GM21786 (cell line): ENCODE data around the gene TULP1.

Experiments
- ATAC-seq: cut with Tn5 transposase; IDR thresholded peaks from one replicate; pipeline ENCODE4 v1.9.1; 2021; ENCODE audit not compliant: unreplicated experiment

TULP1 gene

DNA sequence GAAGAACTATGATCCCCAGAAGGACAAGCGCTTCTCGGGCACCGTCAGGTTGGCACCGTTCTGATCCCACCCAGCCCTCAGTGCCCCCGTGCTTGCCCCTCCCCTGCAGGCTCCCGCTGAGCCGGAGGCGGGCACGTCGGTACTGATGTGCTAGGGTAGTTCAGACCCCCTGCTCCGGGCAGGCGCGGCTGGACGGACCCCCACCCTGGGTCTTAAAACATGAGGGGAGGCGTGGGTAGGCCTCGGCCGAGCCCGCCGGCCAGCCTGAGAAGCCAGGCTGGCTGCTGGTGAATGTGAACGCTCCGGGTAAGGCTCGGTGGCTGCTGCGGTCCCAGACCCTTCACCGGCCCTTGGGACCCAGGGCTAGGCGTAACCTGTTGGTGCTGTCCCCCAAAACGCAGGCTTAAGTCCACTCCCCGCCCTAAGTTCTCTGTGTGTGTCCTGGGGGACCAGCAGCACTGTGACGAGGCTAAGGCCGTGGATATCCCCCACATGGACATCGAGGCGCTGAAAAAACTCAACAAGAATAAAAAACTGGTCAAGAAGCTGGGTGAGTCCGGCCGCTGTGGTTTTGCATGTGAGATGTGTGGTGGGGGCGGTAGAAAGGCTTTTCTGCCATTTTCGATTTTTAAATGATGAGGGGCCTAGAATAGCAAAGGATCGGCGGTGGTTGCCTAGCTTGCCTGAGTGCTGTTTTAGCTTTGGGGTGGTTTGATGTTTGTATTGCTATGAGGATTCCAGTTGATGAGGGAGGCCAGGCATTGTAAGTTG lies 43.5 kb downstream of the TULP1 start:
- ATAC-seq: peak; percentile 15

DNA sequence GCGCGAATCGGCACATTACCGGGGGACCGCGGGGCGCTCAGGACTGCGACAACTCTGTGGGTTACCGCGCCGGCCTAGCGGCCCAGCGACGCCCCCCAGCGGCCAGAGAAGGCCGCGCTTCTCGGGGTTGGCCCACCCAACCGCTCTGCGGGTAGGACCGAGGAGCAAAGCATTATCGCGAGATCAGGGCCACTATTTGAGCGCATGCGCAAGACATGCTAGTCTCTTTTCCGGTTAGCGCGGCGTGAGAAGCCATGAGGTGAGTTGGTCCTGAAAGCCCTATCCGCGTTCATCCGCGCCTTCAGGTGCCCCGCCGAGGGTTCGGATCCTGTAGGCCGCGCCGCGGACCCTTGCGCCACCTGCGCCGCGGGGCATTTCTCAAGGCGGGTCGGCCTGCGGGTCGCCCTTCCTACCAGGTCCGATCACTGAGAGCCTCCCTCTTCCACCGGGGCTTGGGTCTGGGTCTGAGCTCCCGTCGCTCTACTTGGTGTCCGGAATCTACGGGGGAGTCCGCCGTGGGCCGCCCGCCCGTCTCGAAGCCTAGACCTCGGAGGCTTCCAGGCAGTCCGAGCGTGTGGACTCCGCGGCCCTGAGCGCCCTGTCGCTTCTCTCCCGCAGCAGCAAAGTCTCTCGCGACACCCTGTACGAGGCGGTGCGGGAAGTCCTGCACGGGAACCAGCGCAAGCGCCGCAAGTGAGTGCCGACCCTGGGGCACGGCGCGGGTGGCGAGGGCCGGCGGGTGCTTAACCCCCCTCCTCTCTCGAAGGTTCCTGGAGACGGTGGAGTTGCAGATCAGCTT lies 44.3 kb downstream of the TULP1 start, which contains the start of gene RPL10A:
Gene RPL10A, plus strand, starts transcription at position 221 of the 799 bp plus-strand sequence. Its CDS starts 34 bp downstream, at position 255.
- ATAC-seq: peak; percentile 67

- ATAC-seq: no peak
Measured at GRCh38 chr6:35465646-35466045, 47.0 kb downstream of the TULP1 start.

- no peak for ATAC-seq
Measured at GRCh38 chr6:35463292-35463691, 49.4 kb downstream of the TULP1 start.

- no peak for ATAC-seq
Measured at GRCh38 chr6:35461270-35461669, 51.4 kb downstream of the TULP1 start.

GRCh38 chr6:35457907-35458306 lies 54.8 kb downstream of the TULP1 start:
- ATAC-seq: no peak

- ATAC-seq: no peak
Measured at GRCh38 chr6:35454391-35455110, 58.1 kb downstream of the TULP1 start.

DNA sequence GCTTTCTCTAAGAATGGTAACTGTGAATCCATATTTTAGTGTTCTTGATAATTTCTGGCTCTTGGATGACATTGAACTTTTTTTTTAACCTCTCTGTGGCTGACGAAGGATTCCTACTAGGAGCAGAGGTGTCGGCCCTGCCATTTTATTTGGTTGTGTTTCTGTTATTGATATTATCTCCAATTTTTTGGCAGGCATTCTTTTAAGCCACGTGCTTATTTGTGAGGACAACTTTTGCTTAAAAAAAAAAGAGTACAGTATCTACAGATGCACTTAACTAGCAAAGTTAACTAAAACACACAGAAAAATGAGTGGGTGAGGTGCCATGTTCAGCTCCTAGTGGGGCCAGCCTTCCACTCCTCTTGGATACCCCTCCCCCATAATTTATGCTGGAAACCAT lies 59.5 kb downstream of the TULP1 start:
- no peak for ATAC-seq

DNA sequence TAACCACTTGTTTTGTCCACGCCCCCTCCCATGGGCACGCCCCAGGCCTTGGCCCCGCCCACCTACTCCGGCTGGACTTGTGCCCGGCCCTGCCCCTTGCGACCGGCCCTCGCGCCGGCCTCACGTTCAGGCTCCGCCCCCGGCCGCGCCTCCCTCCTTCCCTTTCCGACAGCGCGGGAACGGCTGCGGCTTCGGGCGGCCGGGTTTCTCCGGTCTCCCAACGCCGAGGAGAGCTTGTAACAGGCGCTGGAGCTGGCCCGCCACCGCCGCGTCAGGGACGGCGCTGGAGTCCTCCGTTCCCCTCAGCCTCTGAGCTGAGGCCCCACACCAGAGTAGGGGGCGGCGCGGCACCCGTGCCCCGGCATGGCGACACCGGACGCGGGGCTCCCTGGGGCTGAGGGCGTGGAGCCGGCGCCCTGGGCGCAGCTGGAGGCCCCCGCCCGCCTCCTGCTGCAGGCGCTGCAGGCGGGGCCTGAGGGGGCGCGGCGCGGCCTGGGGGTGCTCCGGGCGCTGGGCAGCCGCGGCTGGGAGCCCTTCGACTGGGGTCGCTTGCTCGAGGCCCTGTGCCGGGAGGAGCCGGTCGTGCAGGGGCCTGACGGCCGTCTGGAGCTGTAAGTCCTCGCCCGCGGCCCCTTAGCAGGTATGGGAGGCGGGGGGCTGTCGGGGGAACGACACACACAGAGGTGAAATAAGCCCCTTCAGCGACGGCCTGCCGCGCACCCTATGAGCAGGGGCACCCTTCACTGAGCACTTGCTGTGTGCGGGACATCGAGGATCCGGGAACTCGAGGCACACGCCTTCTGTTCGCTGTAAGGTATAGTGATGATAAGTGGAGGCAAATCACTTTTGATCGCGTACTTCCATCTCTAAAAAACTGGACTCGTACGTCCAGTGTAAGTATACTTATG lies 60.3 kb downstream of the TULP1 start, which contains the start of gene FANCE:
Gene FANCE, plus strand, starts transcription at position 156 of the 908 bp plus-strand sequence. Its CDS starts 208 bp downstream, at position 364.
- ATAC-seq: peak; percentile 76

DNA sequence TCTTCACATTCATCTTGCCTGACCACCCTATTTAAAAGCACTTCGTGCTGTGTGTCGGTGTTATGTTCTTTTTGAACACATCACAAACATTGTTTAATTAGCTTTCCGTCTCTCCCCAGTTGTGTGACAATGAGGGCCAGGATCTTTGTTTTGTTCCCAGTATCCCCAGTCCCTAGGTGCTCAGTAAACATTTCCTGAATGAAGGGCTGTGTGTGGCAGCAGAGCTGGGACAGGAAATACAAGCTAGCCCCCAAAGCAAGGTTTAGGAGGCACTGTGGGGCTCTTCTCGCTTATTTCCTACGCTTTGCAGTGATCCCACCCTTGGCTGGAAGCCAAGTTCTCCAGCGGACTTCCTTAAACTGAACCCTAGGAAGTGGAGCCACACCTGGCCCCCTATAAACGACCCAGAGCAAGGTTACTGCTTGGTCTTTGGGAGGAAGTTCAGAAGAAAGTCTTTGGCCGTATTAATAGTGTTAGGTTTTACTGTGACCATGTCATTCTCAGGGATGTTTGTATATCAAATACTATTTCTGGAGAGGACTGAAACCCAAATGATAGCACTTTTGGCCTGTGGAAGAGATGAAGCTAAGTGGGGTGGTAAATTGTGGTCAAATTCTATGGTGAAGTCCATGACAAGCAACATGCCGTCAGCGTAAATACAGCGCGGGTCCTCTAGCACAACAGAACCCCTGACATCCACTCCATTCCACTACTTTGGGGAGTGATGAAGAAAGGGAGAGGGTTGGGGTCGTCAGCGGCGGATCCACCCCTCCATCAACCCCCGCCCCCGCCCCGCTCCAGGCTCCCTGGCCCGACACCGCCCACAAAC lies 61.1 kb downstream of the TULP1 start:
- no peak for ATAC-seq

DNA sequence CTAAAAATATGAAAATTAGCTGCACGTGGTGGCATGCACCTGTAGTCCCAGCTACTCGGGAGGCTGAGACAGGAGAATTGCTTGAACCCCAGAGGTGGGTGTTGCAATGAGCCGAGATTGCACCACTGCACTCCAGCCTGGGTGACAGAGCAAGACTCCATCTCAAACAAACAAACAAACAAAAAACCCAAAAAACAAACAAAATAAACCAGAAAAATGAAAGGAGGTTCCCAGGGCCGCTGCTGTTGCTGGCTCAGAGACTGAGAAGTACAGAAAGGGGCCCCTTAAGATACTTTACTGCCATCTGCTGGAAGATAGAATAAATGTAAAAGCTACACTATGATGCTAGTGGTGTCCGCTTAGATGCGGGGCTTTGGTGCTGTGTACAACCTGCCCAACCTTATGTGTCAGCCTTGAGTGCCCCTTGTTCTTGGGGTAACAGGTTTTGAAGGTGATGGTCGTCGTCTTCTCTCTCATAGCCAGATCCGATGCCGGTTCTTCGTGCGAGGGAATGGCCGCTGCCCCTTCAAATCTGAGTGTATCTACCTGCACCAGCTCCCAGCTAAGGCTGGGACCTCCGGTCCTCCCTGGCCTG lies 63.3 kb downstream of the TULP1 start:
- no peak for ATAC-seq

DNA sequence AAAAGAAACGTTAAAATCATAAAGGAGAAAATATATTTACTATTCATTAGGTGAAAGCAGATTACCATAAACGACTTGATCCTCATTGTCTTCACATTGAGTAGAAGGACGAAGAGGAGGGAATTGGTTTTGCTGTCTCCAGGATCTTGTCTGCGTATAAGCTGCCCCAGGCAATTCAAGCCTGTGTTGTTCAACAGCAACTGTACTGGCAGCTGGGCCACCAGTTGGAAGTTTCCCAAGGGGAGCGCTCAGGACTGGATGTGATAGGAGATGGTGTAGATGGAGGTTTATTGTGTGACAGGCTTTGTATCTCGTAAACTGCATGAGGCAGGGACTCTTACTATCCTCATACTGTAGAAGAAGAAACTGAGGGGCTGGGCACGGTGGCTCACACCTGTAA lies 64.5 kb downstream of the TULP1 start:
- no peak for ATAC-seq
